Activated CD4-positive, alpha-beta memory T cell treated with anti-CD3 and anti-CD28 coated beads, Interleukin-2, amount 10 ng/mL, durations not matched to agents 7 days and 5 days (primary cell): ENCODE data around the gene FICD. TPM values are rescaled to one million over a fixed set of nuclear protein-coding genes. Genes with fewer than 3 reads are reported as not detected.

Experiments used
- CTCF ChIA-PET: fragments of 350-600 bp; sonication (Branson Sonifier 250); formaldehyde crosslinking; loops from one replicate; lab custom pipeline; 2021; ENCODE audit warnings: antibody characterized with exemption, inconsistent platforms; lab: Charles Lee
- POLR2A ChIA-PET: fragments of 350-600 bp; sonication (Branson Sonifier 250); formaldehyde crosslinking; loops from one replicate; lab custom pipeline; 2021; ENCODE audit warnings: antibody characterized with exemption; lab: Charles Lee
- DNase-seq: peaks from one replicate; pipeline ENCODE4 v3.0.0-alpha.2; 2020
- H3K27ac Mint-ChIP-seq: one replicate; pipeline ENCODE4 v1.8.0; 2021; ENCODE audit warnings: mild to moderate bottlenecking, mixed read lengths
- H3K27me3 Mint-ChIP-seq: one replicate; pipeline ENCODE4 v1.8.0; 2021; ENCODE audit warnings: mixed read lengths
- H3K36me3 Mint-ChIP-seq: one replicate; pipeline ENCODE4 v1.8.0; 2021; ENCODE audit warnings: low read depth, mixed read lengths
- H3K4me1 Mint-ChIP-seq: one replicate; pipeline ENCODE4 v1.8.0; 2021; ENCODE audit warnings: mixed read lengths
- H3K4me3 Mint-ChIP-seq: one replicate; pipeline ENCODE4 v1.8.0; 2021; ENCODE audit warnings: mild to moderate bottlenecking, mixed read lengths
- H3K9me3 Mint-ChIP-seq: one replicate; pipeline ENCODE4 v1.8.0; 2021; ENCODE audit warnings: mixed read lengths
- total RNA-seq, 2 experiments: library from RNA; stranded (reverse); gene quantifications; one replicate each; pipeline ENCODE4 v1.2.3, GENCODE V29; 2021

FICD gene
- total RNA-seq, 2 experiments from 2014 or later = 6.3 to 7.1 TPM

DNA sequence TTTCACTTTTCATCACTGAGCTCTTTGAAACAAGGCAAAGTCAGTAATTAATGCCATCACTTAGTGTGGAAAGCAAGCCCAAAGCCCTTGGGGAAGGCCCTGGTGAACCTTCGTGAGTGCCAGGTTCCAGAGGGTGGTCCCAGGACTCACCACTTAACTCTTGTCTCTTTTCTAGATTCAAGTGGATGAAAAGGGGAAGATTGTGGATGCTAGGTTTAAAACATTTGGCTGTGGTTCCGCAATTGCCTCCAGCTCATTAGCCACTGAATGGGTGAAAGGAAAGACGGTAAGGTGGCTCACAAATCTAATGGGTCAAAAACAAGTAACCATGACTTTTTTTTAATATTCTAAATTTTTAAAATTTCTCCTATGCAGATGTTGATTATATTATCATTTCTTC, 50.1 kb downstream of the FICD start:
- ChIA-PET POLR2A (interaction anchor here (0.7 to 15.5 kb wide), 3 partner anchors 53 to 99 kb away, joined by 3 to 385 read pairs (median 41); partner anchors contain the start of gene SELPLG), CTCF (interaction anchor here (0.5 to 3.4 kb wide), 8 partner anchors 53 to 389 kb away, joined by 3 to 34 read pairs (median 9); partner anchors contain the start of gene SSH1)
- H3K36me3 Mint-ChIP-seq = peaks cover 51% of the 10 kb centered on the region
- no peak overlapping the region for H3K27ac Mint-ChIP-seq
- H3K4me3 Mint-ChIP-seq = no peak overlapping the region
- peaks cover 64% of the 10 kb centered on the region for H3K4me1 Mint-ChIP-seq
- DNase-seq = no peak
- no peaks in the 10 kb centered on the region for H3K27me3 Mint-ChIP-seq
- no peaks in the 10 kb centered on the region for H3K9me3 Mint-ChIP-seq

DNA sequence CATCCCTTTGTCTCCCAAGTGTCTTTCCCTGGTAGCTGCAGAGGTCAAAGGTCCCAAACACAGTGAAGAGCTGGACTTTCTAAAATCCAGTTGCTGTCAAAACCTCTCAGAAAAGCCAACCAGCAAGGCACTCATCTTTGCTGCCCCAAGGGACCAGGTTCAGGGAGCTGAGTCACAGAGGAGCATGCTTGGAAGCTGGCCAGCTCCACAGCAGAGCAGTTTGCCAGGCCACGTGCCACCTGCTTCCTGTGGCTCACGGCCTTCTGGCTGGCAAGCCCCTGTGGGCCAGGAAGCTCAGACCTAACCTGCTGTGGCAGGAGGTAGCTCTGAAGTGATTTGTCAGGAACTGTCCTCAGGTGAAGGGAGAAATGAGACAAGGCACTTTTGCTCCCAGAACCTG, 50.9 kb downstream of the FICD start:
- H3K4me1 Mint-ChIP-seq = peaks cover 68% of the 10 kb centered on the region

DNA sequence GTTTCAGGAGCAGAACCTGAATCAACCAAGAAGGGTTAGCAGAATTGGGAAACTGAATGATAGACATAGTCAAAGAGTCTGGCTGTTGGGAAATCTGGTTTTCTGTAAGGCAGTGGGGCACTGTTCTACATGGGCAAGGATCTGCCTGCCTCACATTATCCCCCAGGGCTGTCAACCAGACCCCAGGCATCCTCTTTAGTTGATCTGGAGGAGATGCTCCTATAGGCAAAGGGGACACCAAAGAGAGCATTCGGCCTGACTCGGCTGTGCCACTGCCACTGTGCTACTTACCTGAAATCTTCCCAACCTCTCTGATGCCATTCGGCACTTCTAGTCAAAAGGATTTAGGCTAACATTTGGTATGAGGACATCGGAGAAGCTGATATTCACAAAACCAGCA, 51.4 kb downstream of the FICD start:
- Mint-ChIP-seq H3K27me3 (no peaks in the 10 kb centered on the region), H3K4me3 (no peak overlapping the region), H3K36me3 (peaks cover 53% of the 10 kb centered on the region), H3K4me1 (peaks cover 68% of the 10 kb centered on the region), H3K27ac (peak overlapping the region; percentile 37), H3K9me3 (no peaks in the 10 kb centered on the region)
- ChIA-PET CTCF (interaction anchor here (1.0 to 3.9 kb wide), 6 partner anchors 51 to 291 kb away, joined by 3 to 34 read pairs (median 6); partner anchors contain the start of genes SELPLG and SSH1), POLR2A (interaction anchor here (0.7 to 15.5 kb wide), 3 partner anchors 52 to 272 kb away, joined by 3 to 385 read pairs (median 41); partner anchors contain the start of gene SELPLG)
- no peak for DNase-seq

More for the DNA sequence above, 50.9 kb downstream of the FICD start:
- no peaks in the 10 kb centered on the region for H3K9me3 Mint-ChIP-seq
- DNase-seq = peak; percentile 50
- ChIA-PET POLR2A (interaction anchor here (4.7 to 15.5 kb wide), 2 partner anchors 52 to 66 kb away, joined by 41 to 385 read pairs; partner anchors contain the start of gene SELPLG), CTCF (interaction anchor here (1.0 to 3.9 kb wide), 7 partner anchors 52 to 291 kb away, joined by 3 to 34 read pairs (median 8); partner anchors contain the start of genes SELPLG and SSH1)
- no peak overlapping the region for H3K4me3 Mint-ChIP-seq
- no peaks in the 10 kb centered on the region for H3K27me3 Mint-ChIP-seq
- H3K27ac Mint-ChIP-seq = peak overlapping the region; percentile 37
- peaks cover 53% of the 10 kb centered on the region for H3K36me3 Mint-ChIP-seq

DNA sequence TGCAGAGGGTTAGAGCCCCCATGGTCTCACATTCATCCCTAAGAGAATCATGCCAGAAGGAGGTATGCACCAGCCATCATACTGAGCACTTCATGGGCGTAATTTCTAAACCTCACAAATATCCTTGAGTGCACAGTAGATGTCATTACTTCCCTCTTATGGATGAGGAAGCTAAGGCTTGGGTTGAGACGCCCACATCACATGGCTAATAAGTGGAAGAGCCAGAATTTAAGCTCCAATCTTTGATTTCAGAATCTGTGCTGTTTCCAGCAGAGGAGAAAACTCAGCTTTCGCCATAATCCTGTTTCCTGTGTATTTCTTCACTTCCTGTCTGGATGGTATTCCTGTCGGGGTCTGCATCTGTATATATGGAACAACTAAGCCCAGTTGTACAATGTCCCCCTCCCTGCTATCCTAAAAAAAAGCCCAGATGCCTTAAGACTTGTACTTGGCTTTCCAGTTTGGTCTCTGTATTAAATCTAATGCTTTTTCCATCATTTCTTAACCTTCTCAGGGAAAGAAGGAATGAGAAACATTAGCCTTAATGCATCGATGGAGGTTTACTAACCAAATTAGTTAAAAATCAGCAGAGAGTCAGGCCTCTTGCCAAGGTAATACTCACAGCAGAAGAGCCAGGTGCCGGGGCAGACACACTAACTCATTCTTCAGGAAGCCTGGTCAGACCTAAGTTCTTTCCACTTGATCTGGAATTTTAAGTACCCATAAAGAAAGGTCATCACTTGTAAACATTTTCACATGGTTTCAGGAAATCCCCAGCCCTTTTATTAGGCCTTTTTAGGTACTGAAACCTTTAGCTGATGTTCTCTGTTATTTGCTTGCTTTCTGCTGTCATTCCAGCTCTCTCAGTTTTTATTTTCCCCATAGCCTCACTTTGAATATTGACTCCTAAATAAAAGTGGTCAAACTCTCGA, 52.6 kb downstream of the FICD start:
- H3K4me1 Mint-ChIP-seq = peaks cover 75% of the 10 kb centered on the region
- ChIA-PET CTCF (interaction anchor here (0.9 to 7.3 kb wide), 5 partner anchors 50 to 383 kb away, joined by 3 to 86 read pairs (median 8); partner anchors contain the start of gene SELPLG), POLR2A (interaction anchor here (0.7 to 15.5 kb wide), 8 partner anchors 9 to 270 kb away, joined by 3 to 385 read pairs (median 5); partner anchors contain the start of gene SELPLG)
- H3K4me3 Mint-ChIP-seq = no peak overlapping the region
- peaks cover 53% of the 10 kb centered on the region for H3K36me3 Mint-ChIP-seq
- H3K27ac Mint-ChIP-seq = peak overlapping the region; percentile 96
- no peaks in the 10 kb centered on the region for H3K9me3 Mint-ChIP-seq
- H3K27me3 Mint-ChIP-seq = no peaks in the 10 kb centered on the region
- no peak for DNase-seq

DNA sequence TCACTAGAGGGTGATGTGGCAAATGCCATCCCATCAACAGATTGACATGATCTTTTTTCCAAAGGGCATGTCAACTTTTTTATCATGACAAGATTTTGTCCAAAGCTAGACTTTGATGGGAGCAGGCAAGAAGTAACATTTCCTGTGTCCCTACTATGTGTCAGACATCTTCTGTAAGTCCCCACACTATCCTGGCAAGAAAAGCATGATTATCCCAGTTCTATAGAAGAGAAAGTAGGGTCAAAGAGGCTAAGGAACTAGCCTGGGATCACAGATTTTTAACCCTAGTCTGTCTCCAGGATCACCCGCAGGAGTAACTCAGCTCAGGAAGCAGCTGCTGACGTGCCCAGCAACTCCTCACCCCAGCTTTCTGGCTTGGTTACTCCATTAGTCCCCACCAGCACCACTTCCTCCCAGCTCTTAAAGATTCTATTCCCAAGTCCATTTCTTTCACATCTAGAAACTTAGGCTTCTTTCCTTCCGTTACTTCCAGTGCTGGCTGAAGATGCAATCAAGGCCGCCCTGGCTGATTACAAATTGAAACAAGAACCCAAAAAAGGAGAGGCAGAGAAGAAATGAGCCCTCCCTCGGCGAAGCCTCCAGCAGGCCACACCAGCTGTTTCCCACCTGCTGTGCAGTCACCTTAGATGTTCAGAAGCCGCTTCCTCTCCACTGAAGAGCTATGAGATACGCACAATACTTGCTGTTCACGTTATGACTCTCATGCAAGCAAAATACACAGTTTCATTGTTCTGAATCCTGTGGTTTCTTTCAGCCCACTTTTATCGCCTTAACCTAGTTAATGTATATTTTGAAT, 53.5 kb downstream of the FICD start:
- peak overlapping the region; percentile 53 for H3K4me3 Mint-ChIP-seq
- POLR2A ChIA-PET = interaction anchor here (0.5 to 15.5 kb wide), 8 partner anchors 8 to 289 kb away, joined by 3 to 385 read pairs (median 4); partner anchors contain the start of genes SELPLG and SSH1
- CTCF ChIA-PET = interaction anchor here (0.6 to 7.3 kb wide), 10 partner anchors 8 to 525 kb away, joined by 3 to 86 read pairs (median 3); partner anchors contain the start of gene ALKBH2
- H3K36me3 Mint-ChIP-seq = peaks cover 53% of the 10 kb centered on the region
- H3K9me3 Mint-ChIP-seq = no peaks in the 10 kb centered on the region
- no peaks in the 10 kb centered on the region for H3K27me3 Mint-ChIP-seq
- DNase-seq = peak; percentile 76
- H3K27ac Mint-ChIP-seq = peak overlapping the region; percentile 96
- H3K4me1 Mint-ChIP-seq = peaks cover 78% of the 10 kb centered on the region

Other genes with a start within 250 kb of the FICD start
- not detected for gene CMKLR1, start 176.0 kb upstream of the FICD start, total RNA-seq
- 10 to 100 TPM; 68.9 to 70.3 TPM for gene SART3, start 45.9 kb downstream of the FICD start, total RNA-seq
- 10 to 100 TPM; 69.9 to 74.1 TPM for gene ISCU, start 47.3 kb downstream of the FICD start, total RNA-seq
- 1 to 10 TPM in 1 of 2 experiments, under 1 TPM in 1; 0.80 to 1.0 TPM for gene TMEM119, start 82.8 kb downstream of the FICD start, total RNA-seq
- 100 to 1,000 TPM; 289 to 301 TPM for gene SELPLG, start 118.6 kb downstream of the FICD start, total RNA-seq
- 10 to 100 TPM; 30.9 to 35.7 TPM for gene CORO1C, start 216.2 kb downstream of the FICD start, total RNA-seq